HL-60 (cell line): ENCODE results near the gene HDAC9.

Experiments
- DNase-seq, 2 experiments: peaks; one replicate each; pipeline ENCODE4 v3.0.0-alpha.2; 2010 to 2020; ENCODE audit warnings: low read depth in 1 of 2, low spot score in 1 of 2
- H3K27ac ChIP-seq: fragments of 250-450 bp; sonication (Bioruptor Pico); replicated peaks from 2 replicates; pipeline ENCODE4 v1.5.1; 2020; ENCODE audit warnings: mild to moderate bottlenecking, moderate library complexity
- H3K27me3 ChIP-seq: fragments of 250-450 bp; sonication (Bioruptor Pico); 2 replicates; pipeline ENCODE4 v1.5.1; 2021; ENCODE audit warnings: mild to moderate bottlenecking, moderate library complexity; ENCODE audit not compliant: insufficient read depth, poor library complexity, severe bottlenecking
- H3K4me3 ChIP-seq: replicated peaks from 2 replicates; pipeline ENCODE4 v1.5.1; 2011; ENCODE audit warnings: mild to moderate bottlenecking, control low read depth, low read length; ENCODE audit not compliant: insufficient read depth
- CTCF ChIP-seq: IDR thresholded peaks from one replicate; pipeline ENCODE4 v1.5.1; 2011; ENCODE audit warnings: low read length, control low read depth, inconsistent platforms; ENCODE audit not compliant: insufficient read depth
- GABPA ChIP-seq: IDR thresholded peaks from 2 replicates; pipeline ENCODE4 v1.6.1; 2012; ENCODE audit warnings: low read depth
- POLR2AphosphoS5 ChIP-seq: IDR thresholded peaks from 2 replicates; pipeline ENCODE4 v1.6.1; 2012; ENCODE audit warnings: low read depth
- REST ChIP-seq: IDR thresholded peaks from 2 replicates; pipeline ENCODE4 v1.6.1; 2012; ENCODE audit warnings: low read depth; ENCODE audit not compliant: insufficient replicate concordance
- SPI1 ChIP-seq: IDR thresholded peaks from 2 replicates; pipeline ENCODE4 v1.6.1; 2012; ENCODE audit warnings: low read depth, mild to moderate bottlenecking, borderline replicate concordance

HDAC9 gene

GRCh38 chr7:18770154-18770811 is 274.7 kb downstream of the HDAC9 start:
- H3K27ac ChIP-seq = no peak overlapping the region
- TF ChIP-seq GABPA = no peak
- TF ChIP-seq REST = no peak
- TF ChIP-seq CTCF = no peak
- no peak for TF ChIP-seq SPI1
- TF ChIP-seq POLR2AphosphoS5 = no peak
- no peak for DNase-seq
- H3K27me3 ChIP-seq = no peaks in the 10 kb centered on the region
- H3K4me3 ChIP-seq = no peak overlapping the region

GRCh38 chr7:18770822-18771221 is 275.3 kb downstream of the HDAC9 start:
- DNase-seq = no peak
- Histone ChIP-seq H3K27ac (no peak overlapping the region), H3K4me3 (no peak overlapping the region), H3K27me3 (no peaks in the 10 kb centered on the region)
- no peak for TF ChIP-seq GABPA

GRCh38 chr7:18771834-18772566 is 276.5 kb downstream of the HDAC9 start:
- TF ChIP-seq POLR2AphosphoS5 (no peak), SPI1 (no peak), CTCF (no peak), REST (no peak), GABPA (no peak)
- Histone ChIP-seq H3K27me3 (no peaks in the 10 kb centered on the region), H3K27ac (no peak overlapping the region), H3K4me3 (no peak overlapping the region)
- no peak for DNase-seq

GRCh38 chr7:18772567-18772965 is 277.0 kb downstream of the HDAC9 start:
- TF ChIP-seq GABPA = no peak
- TF ChIP-seq SPI1 = no peak
- no peak for TF ChIP-seq REST
- no peak for TF ChIP-seq POLR2AphosphoS5
- no peak for TF ChIP-seq CTCF
- Histone ChIP-seq H3K27me3 (no peaks in the 10 kb centered on the region), H3K4me3 (no peak overlapping the region), H3K27ac (no peak overlapping the region)
- no peak for DNase-seq
